CD4-positive, alpha-beta T cell treated with Interleukin-17A for 1 hour (primary cell): Measurements from ENCODE around the gene LMO7.

Experiments
- DNase-seq: peaks from one replicate; pipeline ENCODE4 v3.0.0-alpha.2; 2020

Gene LMO7

DNA sequence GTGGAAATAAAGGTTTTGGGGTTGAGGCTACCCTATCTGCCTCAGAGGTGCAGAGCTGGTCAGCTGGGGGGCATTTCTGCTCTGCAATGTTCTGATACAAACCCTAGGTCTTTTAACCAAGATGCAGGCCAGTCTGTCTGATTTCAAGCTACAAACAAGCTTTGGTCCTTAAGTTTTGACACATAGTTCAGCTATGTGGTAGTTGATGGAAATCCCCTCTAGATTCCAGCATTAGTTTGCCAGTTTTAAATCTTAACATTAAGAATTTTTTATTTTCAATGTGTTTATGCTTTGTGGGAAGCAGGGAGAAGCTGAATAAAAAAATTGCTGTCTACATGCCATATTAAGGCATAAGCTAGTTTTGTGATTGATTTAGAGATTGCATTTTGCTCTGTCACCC lies 225.7 kb downstream of the LMO7 start:
- DNase-seq, result no peak

DNA sequence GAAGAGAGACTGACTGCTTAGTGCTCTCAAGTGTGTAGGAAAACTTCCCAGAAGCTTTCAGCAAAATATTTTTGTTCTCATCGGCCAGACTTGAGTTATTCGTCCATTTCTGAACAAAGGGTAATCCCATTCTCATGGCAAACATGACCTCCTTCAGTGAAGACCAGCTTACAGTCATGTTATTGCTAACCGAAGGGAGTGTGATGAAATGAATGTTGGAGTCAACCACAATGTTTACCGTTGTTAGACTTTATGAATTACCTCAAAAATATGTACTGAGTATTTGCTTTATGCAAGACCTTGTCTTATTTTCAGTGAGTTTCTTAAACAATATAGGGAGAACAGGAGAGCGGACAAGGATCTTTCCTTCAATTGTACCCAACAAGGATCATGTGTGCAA lies 228.6 kb downstream of the LMO7 start:
- no peak for DNase-seq

DNA sequence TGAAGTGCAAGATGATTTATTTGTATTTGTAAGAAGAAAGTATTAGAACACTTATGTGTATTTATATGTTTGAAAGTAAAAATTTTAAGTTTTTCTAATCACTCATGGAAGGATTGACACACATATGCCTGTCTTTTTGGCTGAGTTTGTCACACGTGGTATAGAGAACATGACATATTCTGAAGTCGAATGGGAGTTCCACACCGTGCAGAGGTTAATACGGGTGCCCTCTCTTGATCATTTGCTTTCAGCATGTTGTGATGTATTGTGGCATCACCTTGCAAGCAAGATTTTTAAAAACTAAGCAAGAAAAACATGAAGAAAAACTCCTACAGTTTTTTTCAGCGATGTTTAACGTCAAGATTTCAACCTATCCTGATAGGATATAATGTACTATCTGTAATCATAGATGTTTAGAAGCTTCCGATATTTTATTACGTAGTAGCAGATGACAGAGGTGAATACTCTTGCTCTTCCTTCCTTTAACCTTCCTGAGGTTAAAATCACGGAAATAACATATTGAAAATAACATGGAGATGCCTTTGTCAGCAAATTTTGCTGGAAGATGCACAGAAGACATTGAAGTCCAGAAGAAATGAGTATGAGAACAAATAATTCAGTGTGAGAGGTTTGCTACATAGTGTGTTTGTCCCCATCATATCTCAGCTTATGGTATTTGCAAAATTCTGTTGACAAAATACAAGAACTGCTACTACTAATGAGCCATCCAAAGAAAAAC lies 231.4 kb downstream of the LMO7 start:
- no peak for DNase-seq

DNA sequence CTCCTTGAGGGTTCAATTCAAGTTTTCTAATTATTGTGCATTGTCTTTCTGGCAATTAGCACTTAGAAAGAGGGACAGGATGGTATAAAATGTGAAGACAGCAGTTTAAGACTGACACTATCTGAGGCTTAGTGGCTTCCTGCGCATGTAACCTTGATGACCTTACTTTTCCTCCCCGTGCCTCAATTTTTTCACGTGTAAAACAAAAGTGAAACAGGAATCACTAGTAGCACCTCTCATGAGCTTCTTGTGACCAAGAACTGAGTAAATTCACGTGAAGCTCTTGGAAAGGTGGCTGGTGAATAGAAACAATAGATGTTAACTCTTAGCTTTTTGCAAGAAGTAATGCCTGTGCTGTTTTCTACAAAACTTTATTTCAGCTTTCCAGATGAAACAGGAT lies 233.9 kb downstream of the LMO7 start:
- peak; percentile 59 for DNase-seq

DNA sequence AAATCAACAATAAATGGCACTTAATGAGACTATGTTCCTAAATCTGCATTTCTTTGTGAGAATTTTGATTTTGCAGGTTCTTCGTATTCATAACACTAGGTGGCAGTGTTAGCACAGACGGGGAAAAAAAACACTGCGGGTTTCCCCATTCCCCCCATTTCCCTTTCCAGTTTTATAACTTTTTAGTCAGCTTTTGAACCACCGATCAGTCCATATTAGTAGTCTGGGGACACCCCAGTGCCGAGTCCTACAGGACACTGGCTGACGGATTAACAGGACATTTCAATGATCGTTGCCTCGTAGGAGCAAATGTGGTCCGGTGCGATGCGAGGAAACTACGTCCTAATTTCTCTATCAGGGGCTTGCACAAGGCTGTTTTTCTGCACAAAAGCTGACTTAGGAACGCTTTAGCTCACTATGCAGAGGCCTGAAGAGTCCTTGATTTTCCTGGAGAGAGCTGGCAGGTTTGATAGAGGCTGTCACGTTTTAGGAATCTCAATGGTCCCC lies 234.3 kb downstream of the LMO7 start:
- DNase-seq, result peak; percentile 49

DNA sequence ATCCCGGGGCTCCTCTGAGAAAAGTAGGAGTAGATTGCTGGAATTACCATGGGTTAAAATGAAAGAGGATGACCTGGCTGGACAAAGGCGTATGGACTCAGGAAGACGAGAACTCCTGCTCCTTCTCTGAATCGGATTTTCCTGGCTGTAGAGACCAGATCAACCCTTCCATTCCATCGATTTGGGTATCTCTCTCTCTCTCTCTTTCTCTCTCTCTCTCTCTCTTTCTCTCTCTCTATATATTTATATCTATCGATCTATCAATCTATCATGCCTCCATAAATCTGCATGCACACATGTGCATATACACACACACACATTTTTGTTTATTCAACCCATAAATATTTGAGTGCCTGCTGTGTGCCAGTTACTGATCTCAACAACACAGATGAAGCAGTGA lies 234.9 kb downstream of the LMO7 start:
- DNase-seq, result no peak

DNA sequence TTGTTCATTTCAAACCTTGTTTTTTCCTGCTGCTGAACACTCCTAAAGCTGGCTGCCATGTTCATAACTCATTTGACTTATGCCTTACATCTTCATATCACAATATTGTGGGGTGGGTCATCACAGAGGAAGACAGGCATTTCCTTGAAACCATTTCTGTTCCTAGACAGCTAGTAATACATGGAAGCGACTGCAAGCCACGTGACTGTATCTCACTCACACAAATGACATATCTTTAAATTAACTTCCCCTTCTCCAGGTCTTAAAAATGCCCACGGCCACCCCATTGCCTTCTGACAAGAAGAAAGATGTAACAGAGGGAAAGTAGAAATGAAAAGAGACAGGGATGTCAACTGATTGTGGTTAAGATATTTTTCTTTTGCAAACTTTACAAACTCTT lies 236.8 kb downstream of the LMO7 start:
- no peak for DNase-seq

DNA sequence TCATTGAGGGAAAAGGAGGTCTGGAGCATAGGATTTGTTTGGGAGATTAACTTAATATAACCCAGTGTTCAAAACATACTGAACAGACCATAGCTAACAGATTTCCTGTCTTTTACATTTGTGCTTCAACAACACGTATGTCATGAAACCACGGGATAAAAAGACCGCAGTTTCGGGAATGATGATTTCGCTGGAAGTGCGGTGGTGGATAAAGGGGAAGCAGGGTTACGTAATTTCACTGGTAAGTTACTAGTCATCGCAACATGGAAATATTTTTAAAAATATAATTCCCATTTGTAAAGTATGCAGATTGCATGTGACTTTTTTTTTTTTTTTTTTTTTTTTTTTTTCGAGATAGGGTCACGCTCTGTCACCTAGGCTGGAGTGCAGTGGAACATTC lies 237.4 kb downstream of the LMO7 start:
- no peak for DNase-seq

DNA sequence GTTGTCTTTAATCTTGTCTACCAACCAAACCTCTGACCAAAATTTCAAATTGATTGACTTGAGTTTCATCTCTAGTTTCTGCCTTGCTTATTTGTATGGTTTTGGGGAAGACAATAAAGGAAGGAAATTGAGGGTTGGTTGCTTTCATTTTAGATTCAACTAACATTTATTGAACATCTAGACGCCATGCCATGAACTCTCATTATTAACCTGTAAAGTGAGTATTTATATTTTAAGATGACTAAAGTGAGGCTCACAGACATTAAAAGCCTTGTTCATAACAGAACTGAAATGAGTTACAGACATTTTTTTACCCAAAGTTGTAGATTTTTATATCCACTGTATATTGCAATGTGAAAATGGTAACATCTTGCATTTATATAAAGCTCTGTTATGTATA lies 239.3 kb downstream of the LMO7 start:
- DNase-seq, result peak; percentile 2

DNA sequence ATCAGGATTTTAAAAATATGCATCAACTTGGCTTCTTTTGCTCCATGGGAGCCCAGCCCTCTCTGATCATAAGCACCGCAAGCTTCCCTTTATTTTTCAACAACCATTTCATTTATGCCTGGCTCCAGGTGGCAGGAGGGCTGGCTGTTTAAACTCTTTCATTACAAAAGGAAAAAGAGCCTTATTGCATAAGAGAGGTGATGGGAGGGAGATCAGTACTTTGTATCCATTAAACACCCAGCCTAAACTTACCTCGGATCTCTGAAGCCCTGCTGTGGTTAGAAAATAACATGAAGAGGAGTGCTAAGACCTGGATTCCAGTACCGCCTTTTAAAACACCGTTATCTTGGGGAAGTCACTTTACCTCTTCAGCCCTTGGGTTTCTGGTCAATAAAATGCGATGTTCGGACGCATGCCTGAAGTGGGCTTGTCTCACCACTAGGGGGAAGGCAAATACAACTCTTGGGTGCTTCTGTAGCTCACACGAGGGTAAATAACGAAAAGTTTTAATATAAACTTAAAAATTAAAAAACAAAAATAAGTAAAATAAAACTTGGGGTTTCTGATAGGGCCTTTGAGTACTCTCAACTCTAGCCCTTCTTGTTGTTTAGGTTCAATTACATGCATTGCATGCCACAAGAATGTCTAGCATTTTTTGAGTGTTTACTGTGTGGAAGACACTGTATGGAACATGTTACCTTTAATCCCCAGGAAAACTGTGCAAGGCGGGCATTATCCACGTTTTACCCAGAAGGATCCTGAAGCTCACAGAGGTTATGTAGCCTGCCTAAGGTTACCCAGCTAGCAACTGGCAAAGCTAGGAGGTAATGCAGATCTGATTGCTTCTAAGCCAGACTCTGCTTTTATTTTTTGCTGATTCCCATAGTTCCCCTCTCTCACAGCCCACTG lies 240.3 kb downstream of the LMO7 start:
- peak; percentile 67 for DNase-seq

DNA sequence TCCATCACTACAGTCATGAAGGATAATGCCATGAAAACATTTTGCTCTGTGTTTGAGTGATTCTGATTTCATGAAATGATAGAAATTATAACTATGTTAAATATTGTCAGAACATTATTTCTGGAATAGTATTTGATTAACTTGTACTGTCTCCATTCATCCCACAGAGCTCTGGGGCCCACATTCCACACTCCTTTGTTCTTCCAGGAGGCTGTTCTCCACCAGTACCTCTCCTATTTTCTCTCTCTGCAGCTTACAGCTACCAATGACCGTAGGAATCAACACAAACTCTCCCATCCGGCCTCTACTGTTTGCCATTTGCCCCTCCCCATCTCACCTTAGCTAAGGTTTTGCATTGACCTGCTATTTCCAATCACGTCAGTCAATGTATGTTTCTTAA lies 240.9 kb downstream of the LMO7 start:
- no peak for DNase-seq

DNA sequence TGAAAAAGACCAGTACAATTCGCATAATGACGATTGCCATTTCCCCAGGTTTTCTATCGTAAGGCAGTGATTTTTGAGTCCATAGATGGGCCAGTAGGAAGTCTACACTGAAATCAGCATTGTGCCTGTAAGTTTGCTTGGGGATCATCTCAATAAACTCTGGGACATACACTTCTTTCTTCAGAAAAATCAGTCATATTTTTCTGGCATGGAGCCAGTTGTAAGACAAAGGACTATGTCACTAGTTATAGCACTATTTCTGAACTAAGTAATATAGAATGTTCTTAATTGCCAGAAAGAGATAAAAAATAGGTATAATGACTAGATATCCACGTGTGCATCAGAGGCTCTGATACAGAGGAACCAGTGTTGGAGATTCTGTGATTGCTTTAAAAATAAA lies 243.5 kb downstream of the LMO7 start:
- no peak for DNase-seq

DNA sequence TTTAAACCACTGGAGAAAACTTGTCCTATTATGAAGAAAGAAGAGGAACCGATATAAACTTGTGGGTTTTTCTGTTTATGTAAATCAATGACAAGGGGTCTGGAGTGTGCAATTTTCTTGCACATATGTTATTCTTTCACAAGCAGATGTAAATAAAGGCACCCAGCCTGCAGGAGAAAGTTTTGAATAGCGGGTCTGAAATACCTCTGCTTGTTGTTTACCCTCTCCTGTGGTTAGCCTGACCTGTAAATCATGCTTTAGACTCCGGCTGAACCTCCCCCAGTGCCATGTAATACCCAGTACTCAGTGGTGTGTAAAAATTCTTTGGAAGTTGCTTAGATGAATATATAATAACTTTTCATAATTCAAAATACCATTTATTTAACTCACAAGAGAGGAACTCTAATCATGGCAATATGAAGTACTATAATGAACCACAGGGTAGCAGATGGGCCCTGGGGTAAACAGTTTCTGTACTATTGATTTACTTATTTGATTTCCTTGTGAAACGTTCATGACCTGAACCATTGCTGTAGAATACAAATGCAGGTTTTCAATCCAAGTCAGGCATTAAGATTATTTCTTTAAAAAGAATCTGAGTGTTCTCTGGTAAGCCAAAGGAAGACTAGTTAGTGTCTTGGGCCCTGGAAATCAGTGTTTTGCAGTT lies 245.1 kb downstream of the LMO7 start:
- DNase-seq, result no peak

DNA sequence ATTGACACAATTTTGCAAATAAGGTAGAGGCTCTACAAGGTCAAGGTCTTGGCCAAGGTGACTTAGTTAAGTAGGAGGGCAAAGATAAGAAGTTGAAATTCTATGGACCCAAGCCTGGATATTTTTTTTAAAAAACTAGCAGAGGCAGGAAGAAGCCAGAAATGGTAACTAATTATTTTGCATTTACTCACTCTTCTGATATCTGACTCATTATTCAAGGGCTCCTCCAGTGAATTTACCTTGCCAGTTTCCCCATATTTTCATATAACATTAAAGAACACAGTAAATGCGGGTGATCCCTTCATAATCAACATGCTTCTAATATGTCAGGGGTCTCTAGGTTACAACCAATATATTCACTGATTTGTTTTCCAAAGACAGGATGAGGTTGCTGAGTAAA lies 246.1 kb downstream of the LMO7 start:
- DNase-seq, result no peak

DNA sequence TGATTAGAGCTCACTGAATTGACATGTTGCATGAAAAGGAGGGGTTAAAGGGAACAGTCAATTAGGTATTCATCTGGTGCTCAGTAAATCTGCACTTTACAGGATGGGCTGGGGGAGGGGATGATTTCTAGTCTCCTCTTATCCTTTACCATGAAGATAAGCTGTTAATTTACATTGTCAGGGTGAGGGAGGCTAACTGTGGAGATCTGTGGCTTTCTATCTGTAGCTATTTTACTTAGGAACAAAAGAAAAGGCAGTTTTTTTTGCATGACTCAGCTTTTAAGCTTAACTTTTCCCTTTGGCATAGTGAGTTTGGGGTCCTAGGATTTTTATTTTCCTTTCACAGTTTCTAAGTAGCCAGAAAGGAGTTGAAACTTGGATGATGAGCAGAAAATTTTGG lies 253.3 kb downstream of the LMO7 start:
- DNase-seq, result no peak

DNA sequence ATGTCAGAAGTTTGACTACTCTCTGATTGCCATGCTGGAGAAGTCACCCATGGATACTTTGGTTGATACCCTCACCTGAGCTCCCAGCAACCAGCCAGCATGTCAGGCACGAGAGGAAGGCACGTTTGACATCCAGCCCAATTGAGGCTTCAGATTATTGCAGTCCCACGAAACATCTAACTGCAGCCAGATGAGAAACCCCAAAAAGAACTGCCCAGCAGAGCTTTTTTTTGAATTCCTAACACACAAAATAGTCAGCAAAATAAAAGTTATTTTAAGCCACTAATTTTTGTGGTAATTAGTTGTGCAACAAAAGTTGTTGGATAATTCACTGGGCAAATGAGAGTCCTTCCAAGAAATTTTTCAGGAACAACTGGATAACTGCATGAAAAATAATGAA lies 259.0 kb downstream of the LMO7 start:
- no peak for DNase-seq

DNA sequence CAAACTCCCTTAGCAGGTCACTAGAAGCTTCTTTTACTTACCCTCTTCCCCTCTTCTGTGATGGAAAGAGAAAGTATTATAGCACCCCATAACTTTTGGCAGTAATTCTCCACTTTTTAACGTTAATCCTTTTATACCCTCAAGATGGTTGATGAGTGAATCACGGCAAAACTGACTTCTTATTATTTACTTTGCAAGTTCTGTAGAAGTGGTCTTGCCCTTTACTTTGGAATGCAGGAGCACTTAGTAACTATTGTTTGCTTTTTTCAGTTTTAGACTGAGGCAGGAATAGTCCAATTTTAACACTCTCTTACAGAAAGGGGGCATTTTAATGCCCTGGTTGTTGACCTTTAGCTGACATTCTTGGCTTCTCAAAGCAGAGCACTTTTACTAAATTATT lies 260.1 kb downstream of the LMO7 start:
- no peak for DNase-seq

DNA sequence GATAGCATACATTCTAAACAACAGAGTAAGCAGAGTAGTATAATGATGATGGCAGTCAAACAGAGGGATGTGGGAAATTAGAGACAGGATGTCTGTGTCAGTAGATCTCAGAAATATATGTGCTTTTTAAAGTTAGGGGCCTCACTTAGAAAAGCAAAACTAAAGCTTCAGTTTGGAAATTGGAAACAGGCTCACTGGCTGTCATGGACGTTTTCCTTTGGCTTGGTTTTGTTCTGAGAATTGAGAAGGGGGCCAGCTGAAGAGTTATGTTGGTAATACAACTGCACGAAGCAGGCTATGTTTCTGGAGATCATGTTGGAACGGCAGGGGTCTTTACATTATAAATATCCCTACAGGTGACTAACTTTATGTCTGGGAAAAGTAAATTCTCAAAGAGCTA lies 261.3 kb downstream of the LMO7 start:
- no peak for DNase-seq

DNA sequence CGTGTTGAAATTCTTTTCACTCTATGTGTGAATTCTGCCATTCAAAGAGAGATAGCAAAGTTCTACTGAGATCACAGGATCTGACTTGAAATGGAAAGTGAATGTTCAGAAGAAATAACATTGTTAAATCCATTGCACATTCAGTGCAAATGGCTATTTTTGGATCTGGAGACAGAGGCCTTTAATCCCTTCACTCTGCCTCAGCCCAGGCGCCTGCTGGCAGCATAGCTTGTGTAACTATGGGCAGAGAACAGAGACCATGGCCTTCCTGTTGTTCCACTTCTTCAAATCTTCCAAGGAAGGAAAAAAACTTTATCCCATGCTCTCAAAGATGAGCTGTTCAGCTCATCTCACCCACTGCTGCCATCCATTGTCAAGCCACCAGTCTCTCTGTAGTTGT lies 265.4 kb downstream of the LMO7 start:
- DNase-seq, result no peak

DNA sequence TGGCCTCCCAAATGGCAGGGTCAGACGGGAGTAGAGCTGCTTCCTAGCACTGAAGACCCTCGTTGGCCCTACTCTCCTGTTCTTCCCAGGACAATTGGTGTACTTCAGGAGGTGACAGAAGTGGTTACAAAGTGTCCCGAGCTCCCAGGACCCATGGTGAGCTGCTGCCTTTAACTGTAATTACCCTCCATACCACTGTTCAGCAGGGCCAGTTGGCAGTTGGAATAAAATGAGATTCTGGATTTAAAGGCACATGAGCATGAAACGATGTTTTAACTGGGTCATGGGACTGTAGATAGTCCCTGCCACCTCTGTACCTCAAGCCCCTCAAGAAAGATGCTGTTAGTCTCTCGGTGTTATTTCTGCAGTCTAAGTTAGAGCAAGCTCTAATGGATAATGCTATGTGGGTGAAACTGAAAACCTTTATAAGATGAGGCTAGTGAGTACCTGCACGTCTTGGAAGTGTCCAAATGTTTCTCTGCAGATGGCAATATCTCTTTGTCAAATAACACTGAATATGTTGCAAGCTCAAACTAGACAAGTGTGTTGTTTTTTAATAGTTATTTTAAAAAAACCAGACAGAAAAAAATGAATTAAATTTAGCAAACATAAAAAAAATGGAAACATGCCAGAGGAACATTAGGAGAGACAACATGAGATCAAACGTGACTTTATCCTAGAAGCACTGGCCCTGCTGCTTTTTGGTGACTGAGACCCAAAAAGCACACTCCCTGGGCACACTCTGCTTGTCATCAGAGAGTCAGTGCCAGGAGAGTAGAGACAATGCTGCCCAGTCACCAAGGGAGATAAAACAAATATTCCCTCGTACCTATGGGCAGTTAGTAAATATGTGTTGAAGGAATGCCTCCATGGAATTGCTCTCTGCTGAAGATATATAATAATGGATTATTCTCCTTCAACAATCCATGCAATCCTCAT lies 266.3 kb downstream of the LMO7 start:
- DNase-seq, result no peak

DNA sequence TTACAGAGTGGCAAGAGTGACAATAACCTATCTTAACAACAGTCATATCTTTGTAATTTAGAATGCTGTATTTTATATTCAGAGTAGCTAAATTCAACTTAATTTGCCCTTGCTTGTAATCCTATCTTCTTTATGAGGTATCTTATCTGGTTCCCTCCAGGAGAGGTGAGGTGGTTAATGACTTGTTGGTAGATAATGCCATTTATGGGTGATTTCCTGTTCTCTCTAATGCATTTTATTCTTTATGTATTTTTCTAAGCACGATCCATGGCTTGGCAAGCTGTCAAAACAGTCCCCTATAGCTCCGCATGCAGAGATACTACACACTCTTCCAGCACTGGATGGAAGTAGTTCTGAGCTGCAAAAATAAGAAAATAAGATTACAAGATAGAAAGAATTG lies 267.9 kb downstream of the LMO7 start:
- no peak for DNase-seq

DNA sequence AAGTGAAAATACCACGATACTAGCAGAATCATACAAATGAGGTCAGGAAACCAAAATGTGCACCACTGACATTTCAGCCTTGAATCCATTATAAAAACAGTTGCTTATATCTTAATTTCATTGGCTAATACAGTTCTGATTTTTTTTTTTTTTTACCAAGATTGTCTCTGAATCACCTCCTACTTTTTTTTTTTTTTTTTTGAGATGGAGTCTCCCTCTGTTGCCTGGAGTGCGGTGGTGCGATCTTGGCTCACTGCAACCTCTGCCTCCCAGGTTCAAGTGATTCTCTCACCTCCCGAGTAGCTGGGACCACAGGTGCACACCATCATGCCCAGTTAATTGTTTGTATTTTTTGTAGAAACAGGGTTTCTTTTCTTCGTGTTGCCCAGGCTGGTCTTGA lies 270.2 kb downstream of the LMO7 start:
- DNase-seq, result no peak

DNA sequence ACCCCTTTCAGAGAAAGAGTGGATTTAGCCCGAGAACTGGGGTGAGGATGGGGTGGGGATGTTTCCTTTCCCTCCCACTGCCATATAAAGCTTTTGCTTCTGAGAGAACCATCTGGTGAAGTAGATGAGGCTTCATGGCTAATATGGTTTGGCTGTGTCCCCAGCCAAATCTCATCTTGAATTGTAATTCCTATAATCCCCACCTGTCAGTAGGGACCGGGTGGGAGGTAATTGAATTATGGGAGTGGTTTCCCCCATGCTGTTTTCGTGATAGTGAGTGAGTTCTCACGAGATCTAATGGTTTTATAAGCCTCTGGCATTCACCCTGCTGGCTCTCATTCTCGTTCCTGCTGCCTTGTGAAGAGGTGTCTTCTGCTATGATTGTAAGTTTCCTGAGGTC lies 270.9 kb downstream of the LMO7 start:
- no peak for DNase-seq
